Lung (tissue), 12 donors: ENCODE results near the gene TMX2. TPM values are rescaled to one million over a fixed set of nuclear protein-coding genes. Genes with fewer than 3 reads are reported as not detected.

Experiments used
- ATAC-seq: fragments of 200-7000 bp; cut with Tn5 transposase; one replicate; pipeline ENCODE4 v1.9.1; 2020; ENCODE audit warnings: moderate number of reproducible peaks; ENCODE audit not compliant: insufficient read depth, low FRiP score
- DNase-seq, 3 donors: peaks; one replicate each; pipeline ENCODE4 v3.0.0-alpha.2; 2013 to 2017
- H3K27ac ChIP-seq, 2 donors: one replicate each; pipeline ENCODE4 v1.5.1; 2013; ENCODE audit warnings: mild to moderate bottlenecking in 2 of 2, moderate library complexity in 2 of 2, control low read depth in 1 of 2, inconsistent platforms in 1 of 2, low read depth in 1 of 2, low read length in 1 of 2
- H3K27me3 ChIP-seq, 3 donors: one replicate each; pipeline ENCODE4 v1.5.1; 2013; ENCODE audit warnings: low read length in 2 of 3; ENCODE audit not compliant: control insufficient read depth in 3 of 3, insufficient read depth in 3 of 3
- H3K36me3 ChIP-seq, 4 donors: one replicate each; pipeline ENCODE4 v1.5.1; 2013; ENCODE audit warnings: low read length in 4 of 4, mild to moderate bottlenecking in 1 of 4, moderate library complexity in 1 of 4; ENCODE audit not compliant: control insufficient read depth in 4 of 4, insufficient read depth in 4 of 4
- H3K4me1 ChIP-seq, 5 donors: one replicate each; pipeline ENCODE4 v1.5.1; 2013; ENCODE audit warnings: low read length in 5 of 5, mild to moderate bottlenecking in 2 of 5, moderate library complexity in 1 of 5; ENCODE audit not compliant: control insufficient read depth in 5 of 5, insufficient read depth in 5 of 5
- H3K4me3 ChIP-seq: one replicate; pipeline ENCODE4 v1.5.1; 2013; ENCODE audit warnings: mild to moderate bottlenecking, control low read depth, moderate library complexity
- H3K9ac ChIP-seq, 2 donors: one replicate each; pipeline ENCODE4 v1.5.1; 2013; ENCODE audit warnings: low read length in 2 of 2, control low read depth in 1 of 2; ENCODE audit not compliant: insufficient read depth in 1 of 2
- H3K9me3 ChIP-seq, 4 donors: one replicate each; pipeline ENCODE4 v1.5.1; 2013; ENCODE audit warnings: low read length in 3 of 4, mild to moderate bottlenecking in 1 of 4, moderate library complexity in 1 of 4; ENCODE audit not compliant: control insufficient read depth in 4 of 4, insufficient read depth in 3 of 4
- CTCF ChIP-seq: IDR thresholded peaks from 2 replicates; pipeline ENCODE4 v1.5.1; 2012; ENCODE audit warnings: mild to moderate bottlenecking; ENCODE audit errors: control extremely low read depth, extremely low read depth
- WGBS, 2 donors: extraction: QIAGEN DNeasy Blood & Tissue Kit; methylation state at CpG; one replicate each; pipeline ENCODE4 v1.1.7; 2013; 5-methylcytosine and 5-hydroxymethylcytosine counted together
- polyA plus RNA-seq, 2 donors: library from polyadenylated mRNA; stranded (reverse); fragments of 200-250 nt; gene quantifications; one replicate each; pipeline ENCODE4 v1.2.1, GENCODE V29; 2013
- total RNA-seq, 2 donors: library from RNA; depleted of rRNA in 1 of 2; stranded (reverse); fragments of >200 nt in 1 of 2; gene quantifications; one replicate each; pipeline ENCODE4 v1.2.1, GENCODE V29; 2014 to 2021
- donor health status: control.
- donor health status: control.
- donor health status: Bipolar disorder and iron deficiency.
- donor health status: healthy.
- donor health status: DM: yes; HTN: yes; CAD: no.

TMX2 gene
- total and polyA plus RNA-seq, 4 donors, result 51.7 to 89.6 (median 63.5) TPM

- H3K9me3 ChIP-seq, result no peaks in the 10 kb centered on the region
- H3K9ac ChIP-seq, result peak within 1 kb of the TSS; percentile 78 to 100
- peak within 1 kb of the TSS; percentile 77 for H3K4me3 ChIP-seq
- no peaks in the 10 kb centered on the region for H3K27me3 ChIP-seq
- ATAC-seq (peak; percentile 95), DNase-seq (peak; percentile 96 to 99 (median 99))
- WGBS, 2 donors, result 8 to 9% methylated on average over 13 of the region's 13 CpGs
- TF ChIP-seq CTCF, result no peak
- H3K4me1 ChIP-seq, result peaks cover 2 to 22% (median 10%) of the 10 kb centered on the region in 5 donors
- H3K36me3 ChIP-seq, result peaks cover 0 to 1% (median 0%) of the 10 kb centered on the region in 4 donors
- H3K27ac ChIP-seq, result peak within 1 kb of the TSS; percentile 93 to 99
Observed at GRCh38 chr11:57761301-57762234, 49.2 kb downstream of the TMX2 start, which contains the start of gene CTNND1. Gene CTNND1, plus strand, starts transcription at chr11:57761802. Its CDS starts 29,677 bp downstream, at chr11:57791479.

- Histone ChIP-seq H3K27ac (peak overlapping the region; percentile 88 to 99), H3K4me3 (peak overlapping the region; percentile 77), H3K9ac (peak overlapping the region; percentile 78 to 100), H3K27me3 (no peaks in the 10 kb centered on the region), H3K9me3 (no peaks in the 10 kb centered on the region), H3K36me3 (peaks cover 0 to 1% (median 0%) of the 10 kb centered on the region in 4 donors), H3K4me1 (peaks cover 2 to 29% (median 10%) of the 10 kb centered on the region in 5 donors)
- WGBS, 2 donors, result 0 to 3% methylated on average over 9 of the region's 9 CpGs
- no peak for TF ChIP-seq CTCF
- peak; percentile 49 to 69 (median 61) for DNase-seq
- ATAC-seq, result no peak
Observed at GRCh38 chr11:57762235-57762861, 50.0 kb downstream of the TMX2 start.

- H3K9me3 ChIP-seq, result no peaks in the 10 kb centered on the region
- ATAC-seq (no peak), DNase-seq (peak; percentile 51 to 89 (median 88))
- H3K27ac ChIP-seq, result peak overlapping the region; percentile 56 to 77
- H3K27me3 ChIP-seq, result no peaks in the 10 kb centered on the region
- WGBS, 2 donors, result 16 to 43% methylated on average over 1 of the region's 1 CpG
- peaks cover 2 to 36% (median 10%) of the 10 kb centered on the region in 5 donors for H3K4me1 ChIP-seq
- peak overlapping the region; percentile 78 to 100 for H3K9ac ChIP-seq
- peaks cover 0 to 1% (median 0%) of the 10 kb centered on the region in 4 donors for H3K36me3 ChIP-seq
- no peak for TF ChIP-seq CTCF
- peak overlapping the region; percentile 69 for H3K4me3 ChIP-seq
Observed at GRCh38 chr11:57763568-57763967, 51.2 kb downstream of the TMX2 start.
